ENCODE results near the gene MGME1.

Gene MGME1

DNA sequence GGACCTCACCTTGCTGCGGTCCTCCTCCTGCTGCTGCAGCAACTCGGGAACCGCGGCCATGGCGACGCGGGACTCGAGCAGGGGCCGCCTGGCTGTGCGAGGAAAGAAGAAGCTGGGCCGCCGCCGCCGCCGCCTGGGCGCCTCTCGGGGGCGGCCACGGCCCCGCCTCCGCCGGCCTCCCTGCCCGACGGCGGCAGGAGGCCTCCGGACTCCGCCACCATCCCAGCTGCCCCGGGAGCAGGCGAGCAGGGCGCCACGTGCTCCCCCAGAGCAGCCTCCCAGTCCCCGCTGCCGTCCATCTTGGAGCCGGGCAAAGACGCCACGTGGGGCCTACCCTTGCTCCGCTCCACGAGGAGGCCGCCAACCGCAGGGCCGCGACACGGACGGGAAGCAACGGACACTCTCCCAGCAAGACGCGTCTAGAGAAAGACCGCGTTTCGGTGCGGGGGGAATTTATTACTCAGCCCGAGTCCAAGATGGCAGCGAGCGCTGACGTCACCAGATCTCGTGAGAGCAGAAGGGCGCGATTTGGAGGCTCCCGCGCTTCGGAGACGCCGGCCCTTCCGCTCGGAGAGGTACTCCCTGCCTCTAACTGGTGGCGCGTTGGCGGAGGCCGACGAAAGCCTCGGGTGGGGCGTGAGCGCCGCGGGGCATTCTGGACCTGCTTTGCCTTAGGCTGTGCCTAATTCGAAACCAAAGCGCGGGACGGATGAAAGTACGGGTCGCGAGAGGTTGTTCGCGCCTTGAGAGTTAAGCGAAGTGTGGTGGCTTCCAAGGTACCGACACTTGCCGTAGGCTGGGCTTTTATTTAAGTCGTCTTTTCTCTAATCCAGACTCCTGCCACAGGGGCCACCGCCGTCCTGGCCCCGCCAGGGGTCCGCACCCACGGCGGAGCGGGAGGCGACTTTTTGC is at the start of gene MGME1, which contains the start of gene SNX5:
Gene MGME1, plus strand, starts transcription at position 653 of the 912 bp plus-strand sequence. CDS start 842 bp downstream, outside the sequence.
Gene SNX5, minus strand, starts transcription at position 429 of the 912 bp plus-strand sequence. Its CDS starts 369 bp downstream, at position 60.
- DNase-seq = peak; percentile 100

DNA sequence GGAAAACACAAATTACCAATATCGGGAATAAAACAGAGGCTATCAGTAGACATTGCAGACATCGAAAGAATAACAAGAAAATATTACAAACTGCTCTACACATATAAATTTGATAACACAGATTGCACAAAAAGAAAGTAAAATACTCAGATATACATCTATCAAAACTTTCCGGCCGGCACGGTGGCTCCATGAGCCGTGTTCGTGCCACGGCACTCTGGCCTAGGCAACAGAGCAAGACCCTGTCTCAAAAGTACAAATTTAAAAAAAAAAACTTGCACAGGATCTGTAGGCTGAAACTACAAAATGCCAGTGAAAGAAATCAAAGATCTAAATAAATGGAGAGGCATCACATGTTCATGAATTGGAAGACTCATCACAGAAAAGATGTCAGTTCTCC is 49.7 kb upstream of the MGME1 start:
- DNase-seq = no peak

- no peak for DNase-seq
Observed at GRCh38 chr20:17921774-17922173, 47.0 kb upstream of the MGME1 start.

- DNase-seq = no peak
Observed at GRCh38 chr20:17925141-17925939, 43.5 kb upstream of the MGME1 start.

- DNase-seq = no peak
Observed at GRCh38 chr20:17925940-17926300, 42.9 kb upstream of the MGME1 start.

GRCh38 chr20:17928211-17928611 is 40.6 kb upstream of the MGME1 start:
- no peak for DNase-seq

- no peak for DNase-seq
Observed at GRCh38 chr20:17928633-17929311, 40.0 kb upstream of the MGME1 start.

GRCh38 chr20:17931513-17931912 is 37.3 kb upstream of the MGME1 start:
- DNase-seq = no peak

DNA sequence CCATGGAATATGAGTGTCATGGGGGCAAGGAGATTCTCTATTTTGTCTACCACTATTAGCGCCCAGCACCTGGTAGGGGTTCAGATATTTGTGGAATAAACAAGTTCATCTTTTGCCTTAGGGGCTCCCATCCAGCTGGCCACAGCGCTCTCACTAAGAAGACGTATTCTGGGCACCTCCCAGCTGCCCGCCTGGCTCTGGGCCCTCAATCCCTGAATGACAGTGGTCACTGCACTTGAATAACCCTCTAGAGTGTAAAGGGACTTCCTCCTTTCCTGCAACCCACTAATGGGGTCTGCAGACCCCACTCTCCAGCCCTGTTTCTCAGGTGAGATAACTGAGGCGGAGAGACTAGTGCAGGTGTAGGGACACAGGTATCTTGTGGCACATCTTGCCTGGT is 36.4 kb upstream of the MGME1 start:
- no peak for DNase-seq

GRCh38 chr20:17933121-17933520 is 35.7 kb upstream of the MGME1 start:
- DNase-seq = no peak

DNA sequence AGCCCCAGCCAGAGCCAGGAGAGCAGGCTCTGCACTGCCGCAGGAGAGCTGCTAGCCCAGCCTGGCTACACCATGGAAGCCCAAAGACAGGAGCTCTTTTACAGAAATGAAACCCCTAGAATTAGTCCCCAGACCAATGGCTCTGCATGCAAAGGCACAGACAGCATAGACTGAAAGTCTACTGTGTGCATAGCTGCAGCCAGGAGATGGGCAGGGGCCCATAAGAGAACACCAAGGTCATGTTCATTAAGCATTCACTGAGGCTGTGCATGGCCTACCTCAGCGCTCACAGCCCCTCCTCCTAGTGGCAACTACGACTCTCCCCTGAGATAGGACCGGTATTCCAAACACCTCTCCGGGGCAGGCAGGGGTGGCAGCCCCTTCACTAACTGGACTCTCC is 35.1 kb upstream of the MGME1 start:
- DNase-seq = no peak

- no peak for DNase-seq
Observed at GRCh38 chr20:17934141-17934862, 34.5 kb upstream of the MGME1 start.

DNA sequence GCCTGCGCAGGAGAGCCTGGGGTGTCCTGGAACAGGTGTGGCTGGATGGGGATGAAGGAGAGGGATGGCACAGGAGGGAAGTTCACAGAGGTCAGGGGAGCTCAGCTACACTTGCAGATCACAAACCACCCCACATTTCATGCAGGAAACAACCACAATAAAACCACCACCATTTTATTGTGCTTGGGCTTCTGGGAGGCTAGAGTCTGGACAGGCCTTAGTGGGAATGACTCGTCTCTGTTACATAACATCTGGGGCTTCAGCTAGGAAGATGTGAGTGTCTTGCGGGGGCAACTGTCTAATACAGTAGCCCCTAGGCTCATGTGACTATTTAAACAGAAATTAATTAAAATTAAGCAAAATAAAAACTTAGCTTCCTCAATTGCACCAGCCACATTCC is 33.6 kb upstream of the MGME1 start:
- no peak for DNase-seq

DNA sequence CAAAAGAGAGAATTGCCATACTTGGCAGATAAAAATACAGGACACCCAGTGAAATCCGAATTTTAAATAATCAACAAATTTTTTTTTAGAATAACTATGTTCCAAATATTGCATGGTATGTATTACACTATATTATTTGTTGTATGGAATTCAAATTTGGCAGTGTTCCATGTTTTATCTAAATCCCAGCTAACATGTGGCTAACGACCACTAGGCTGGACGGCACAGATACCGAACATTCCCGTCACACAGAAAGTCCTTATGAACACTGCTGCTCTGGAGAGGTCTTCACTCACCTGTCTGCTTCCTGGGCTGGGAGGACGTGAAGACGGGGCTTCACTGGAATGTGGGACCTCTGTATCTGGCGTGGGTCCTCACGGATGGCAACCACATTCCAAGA is 33.1 kb upstream of the MGME1 start:
- DNase-seq = no peak

DNA sequence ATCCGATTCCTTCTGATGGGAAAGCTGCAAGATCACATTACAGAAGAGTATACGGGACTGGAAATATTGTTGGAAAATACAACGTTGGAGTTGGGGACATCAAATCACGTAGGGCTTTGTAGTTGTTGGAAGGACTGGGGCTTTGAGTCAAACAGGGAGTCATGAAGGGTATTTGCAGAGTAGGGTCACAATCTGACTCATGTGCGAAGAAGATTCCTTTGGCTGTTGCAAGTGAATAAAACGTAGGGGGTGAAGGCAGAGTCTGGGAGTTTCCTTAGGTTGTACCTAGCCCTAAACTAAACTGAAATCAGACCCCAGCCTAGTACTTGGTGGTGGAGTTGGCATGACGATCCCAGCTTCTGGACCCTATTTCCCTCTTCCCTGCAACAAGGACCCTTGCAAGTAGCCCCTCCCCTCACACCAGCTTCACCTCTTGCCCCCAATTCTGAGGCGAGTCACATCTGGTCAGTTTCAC is 32.5 kb upstream of the MGME1 start:
- DNase-seq = no peak

DNA sequence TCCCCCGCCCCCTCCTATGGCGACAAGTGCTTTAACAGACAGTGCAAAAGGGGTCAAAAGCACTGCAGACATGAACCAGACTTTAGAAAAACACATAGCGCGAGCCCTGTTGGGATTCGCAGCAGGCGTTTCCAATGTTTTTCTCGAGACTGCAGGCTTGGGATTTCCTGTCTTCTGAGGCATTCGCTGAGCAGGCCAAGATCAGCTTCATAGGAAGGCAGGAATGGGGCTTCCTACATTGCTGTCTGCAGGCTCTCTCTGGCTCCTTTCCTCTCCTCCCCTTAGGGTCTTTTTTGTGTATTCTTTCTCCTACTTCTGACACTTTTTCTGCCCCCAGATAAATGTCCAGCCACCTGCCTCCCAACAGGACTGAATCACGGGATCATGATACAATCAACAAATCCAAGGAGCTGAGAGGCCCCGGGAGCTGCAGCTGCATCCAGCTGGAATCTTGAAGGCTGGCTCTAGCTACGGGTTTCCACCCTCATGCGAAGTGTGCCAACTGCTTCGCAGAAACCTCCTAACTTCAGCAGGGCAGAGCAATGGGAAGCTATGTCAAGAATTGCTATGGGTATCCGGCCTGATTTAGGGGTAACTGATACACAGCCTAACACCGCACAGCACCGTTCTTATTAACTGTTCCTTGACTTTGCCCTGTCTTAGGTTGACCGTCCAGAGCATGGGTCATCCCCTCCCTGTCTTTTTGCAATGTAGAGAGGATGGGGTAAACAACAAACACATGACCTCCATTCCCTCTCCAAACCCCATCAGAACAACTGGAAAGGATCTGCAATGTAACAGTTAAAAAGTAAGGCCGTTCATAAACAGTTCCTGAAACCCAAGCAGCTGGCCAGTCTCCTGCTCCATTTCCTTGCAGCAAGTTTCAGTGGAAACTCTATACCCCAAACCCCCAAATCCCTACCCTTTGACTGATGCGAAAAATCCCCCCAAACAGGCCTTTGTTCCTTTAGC is 31.8 kb upstream of the MGME1 start:
- DNase-seq = no peak

DNA sequence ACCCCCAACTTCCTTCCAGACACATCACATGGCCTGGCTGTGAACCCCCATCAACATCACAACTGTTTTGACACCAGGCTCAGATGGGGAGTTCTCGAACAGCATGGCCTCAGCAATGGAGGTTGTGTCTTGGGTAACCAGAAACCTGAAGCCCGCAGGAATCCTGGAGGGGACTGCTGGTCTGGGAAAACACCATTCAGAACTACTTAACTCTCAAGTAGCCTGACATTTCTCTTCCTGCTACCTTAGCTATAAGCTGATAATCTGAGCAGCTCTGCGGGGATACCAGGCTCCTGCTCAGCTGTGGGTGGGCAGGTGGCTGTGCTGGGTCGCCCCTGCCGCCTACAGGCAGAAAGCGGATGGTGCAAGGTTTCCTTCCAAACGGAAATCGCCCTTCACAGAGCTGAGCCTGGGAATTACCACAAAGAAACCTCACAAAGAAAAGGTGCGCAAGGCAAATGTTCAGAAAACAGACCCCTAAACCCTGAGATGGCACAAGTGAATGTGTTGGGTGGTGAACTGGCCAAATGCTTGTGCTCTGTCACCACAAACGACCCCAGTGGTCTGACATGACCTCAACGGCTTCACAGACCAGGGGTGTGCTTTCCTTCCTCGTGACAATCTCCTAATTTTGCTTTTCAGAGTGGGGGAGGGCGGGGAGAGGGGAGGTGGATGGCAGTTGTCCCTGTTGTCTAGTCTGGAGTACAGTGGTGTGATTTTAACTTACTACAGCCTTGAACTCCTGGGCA is 29.8 kb upstream of the MGME1 start:
- peak; percentile 77 for DNase-seq

- no peak for DNase-seq
Observed at GRCh38 chr20:17939622-17940223, 29.1 kb upstream of the MGME1 start.

DNA sequence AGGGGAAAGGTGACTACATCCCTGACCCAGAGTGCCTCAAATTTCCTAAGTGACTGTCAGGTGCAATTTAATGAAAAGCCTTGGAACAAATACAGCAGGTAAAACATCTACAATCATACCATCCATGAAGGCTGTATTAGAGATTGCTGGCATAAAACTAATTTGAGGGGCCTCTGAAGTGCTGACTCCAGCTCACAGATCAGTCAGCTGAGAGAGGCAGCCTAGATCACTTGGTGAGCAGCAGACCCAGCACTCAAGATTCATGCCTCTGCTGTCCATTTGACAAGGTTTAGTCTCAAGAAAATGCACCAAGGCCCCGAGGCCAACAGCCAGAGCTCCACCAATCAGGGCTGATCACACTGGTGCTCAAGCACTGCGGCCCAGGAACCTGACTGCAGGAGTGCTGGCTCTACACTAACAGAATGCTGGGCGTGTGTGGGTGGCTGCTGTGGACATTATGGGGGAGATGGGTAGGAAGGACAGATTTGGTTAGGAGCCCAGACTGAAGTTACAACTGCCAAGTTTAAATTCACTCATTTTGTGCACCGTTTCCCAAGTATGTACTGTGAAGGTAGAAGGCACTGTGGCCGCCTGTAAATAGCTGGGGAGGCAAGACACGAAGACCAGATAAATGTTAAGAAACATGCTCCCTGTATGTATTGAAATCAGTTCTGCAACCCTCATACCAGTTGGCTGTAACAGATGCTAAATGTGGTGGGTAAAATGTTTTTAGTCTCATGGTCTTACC is 28.4 kb upstream of the MGME1 start:
- DNase-seq = no peak
